Thyroid gland (tissue), 4 donors: ENCODE results near the gene CACNG7.

ENCODE experiments used
- CTCF ChIP-seq, 6 experiments: fragments of 200-600 bp in 3 of 6; fragments of 450-650 bp in 3 of 6; sonication (generic) in 3 of 6; IDR thresholded peaks; one replicate each; pipeline ENCODE4 v1.5.1; 2016 to 2019; ENCODE audit warnings: antibody characterized with exemption in 6 of 6, mild to moderate bottlenecking in 2 of 6, inconsistent platforms in 1 of 6, moderate library complexity in 1 of 6
- POLR2A ChIP-seq, 2 donors: fragments of 450-650 bp; IDR thresholded peaks; one replicate each; pipeline ENCODE4 v1.6.1; 2017; ENCODE audit warnings: antibody characterized with exemption in 2 of 2, mild to moderate bottlenecking in 2 of 2, moderate library complexity in 1 of 2

GRCh38 chr19:53898166-53898565, 10.9 kb upstream of the CACNG7 start:
- TF ChIP-seq CTCF (IDR thresholded peaks at IDR 0.05) (no peak), POLR2A (IDR thresholded peaks at IDR 0.05) (no peak)
